Measurements from ENCODE around the gene GFPT1.

GRCh38 chr2:69368588-69368987, 18.4 kb downstream of the GFPT1 start:
- TF ChIP-seq POLR2A (IDR thresholded peaks at IDR 0.05) (no peak), CTCF (IDR thresholded peaks at IDR 0.05) (no peak), EP300 (IDR thresholded peaks at IDR 0.05) (no peak)
